Muscle of leg (tissue), 11 donors: Measurements from ENCODE around the gene NUDT12. TPM values are rescaled to one million over a fixed set of nuclear protein-coding genes. Genes with fewer than 3 reads are reported as not detected.

ENCODE experiments used
- DNase-seq: peaks from one replicate; pipeline ENCODE4 v3.0.0; 2013
- H3K27ac ChIP-seq: one replicate; pipeline ENCODE4 v1.5.1; 2013; ENCODE audit warnings: mild to moderate bottlenecking, low read length, control low read depth
- H3K27me3 ChIP-seq: one replicate; pipeline ENCODE4 v1.6.1; 2013; ENCODE audit warnings: low read length; ENCODE audit not compliant: control insufficient read depth, insufficient read depth
- H3K36me3 ChIP-seq: one replicate; pipeline ENCODE4 v1.6.1; 2013; ENCODE audit warnings: low read length; ENCODE audit not compliant: control insufficient read depth, insufficient read depth
- H3K4me1 ChIP-seq: one replicate; pipeline ENCODE4 v1.6.1; 2013; ENCODE audit warnings: low read length; ENCODE audit not compliant: control insufficient read depth, insufficient read depth
- H3K4me3 ChIP-seq: one replicate; pipeline ENCODE4 v1.5.1; 2013; ENCODE audit warnings: low read length, control low read depth
- H3K9me3 ChIP-seq: replicated peaks from 2 replicates; pipeline ENCODE4 v1.6.1; 2013; ENCODE audit warnings: low read depth, low read length; ENCODE audit not compliant: control insufficient read depth
- WGBS: methylation state at CpG from one replicate; pipeline ENCODE4 v1.1.5; 2013; ENCODE audit warnings: missing lambda C conversion rate; ENCODE audit not compliant: insufficient coverage; 5-methylcytosine and 5-hydroxymethylcytosine counted together
- polyA plus RNA-seq, 8 donors: library from polyadenylated mRNA; unstranded; fragments of 120-200 nt; gene quantifications; one replicate each; pipeline versions ENCODE4 v1.2.1 to v1.2.3, GENCODE V29; 2013; ENCODE audit warnings: inconsistent platforms in 1 of 8, low replicate concordance in 1 of 8; ENCODE audit not compliant: insufficient read length in 8 of 8, insufficient read depth in 1 of 8
- total RNA-seq: library from RNA; stranded (reverse); fragments of 120-200 nt; gene quantifications from one replicate; pipeline ENCODE4 v1.2.4, GENCODE V29; 2013

The NUDT12 gene
- total and polyA plus RNA-seq, 9 donors = 8.8 to 14.0 (median 12.0) TPM

- Histone ChIP-seq H3K9me3 (no peaks in the 10 kb centered on the region), H3K4me3 (no peak overlapping the region), H3K36me3 (no peaks in the 10 kb centered on the region), H3K27ac (no peak overlapping the region), H3K4me1 (no peaks in the 10 kb centered on the region), H3K27me3 (no peaks in the 10 kb centered on the region)
- WGBS = no CpG with 5 or more reads among the region's 2 CpGs
- peak; percentile 61 for DNase-seq
Measured at GRCh38 chr5:103587185-103587748, 24.7 kb upstream of the NUDT12 start.

GRCh38 chr5:103582364-103582763 is 19.8 kb upstream of the NUDT12 start:
- Histone ChIP-seq H3K9me3 (no peaks in the 10 kb centered on the region), H3K4me1 (no peaks in the 10 kb centered on the region), H3K27me3 (no peaks in the 10 kb centered on the region), H3K36me3 (no peaks in the 10 kb centered on the region), H3K4me3 (no peak overlapping the region), H3K27ac (no peak overlapping the region)
- WGBS = no CpG with 5 or more reads among the region's 2 CpGs
- DNase-seq = peak; percentile 57

- 47% methylated on average over 2 of the region's 3 CpGs for WGBS
Measured at GRCh38 chr5:103573411-103573810, 10.8 kb upstream of the NUDT12 start.

GRCh38 chr5:103572454-103572853 is 9.9 kb upstream of the NUDT12 start:
- Histone ChIP-seq H3K36me3 (no peaks in the 10 kb centered on the region), H3K27ac (no peak overlapping the region), H3K27me3 (no peaks in the 10 kb centered on the region), H3K4me3 (no peak overlapping the region), H3K9me3 (no peaks in the 10 kb centered on the region), H3K4me1 (no peaks in the 10 kb centered on the region)
- DNase-seq = no peak
- 79% methylated on average over 3 of the region's 5 CpGs for WGBS

More at GRCh38 chr5:103573411-103573810, 10.8 kb upstream of the NUDT12 start:
- Histone ChIP-seq H3K9me3 (no peaks in the 10 kb centered on the region), H3K27ac (no peak overlapping the region), H3K27me3 (no peaks in the 10 kb centered on the region), H3K4me1 (no peaks in the 10 kb centered on the region), H3K4me3 (no peak overlapping the region), H3K36me3 (no peaks in the 10 kb centered on the region)
- no peak for DNase-seq

GRCh38 chr5:103571730-103572129 is 9.1 kb upstream of the NUDT12 start:
- no peaks in the 10 kb centered on the region for H3K4me1 ChIP-seq
- 98% methylated on average over 6 of the region's 13 CpGs for WGBS
- H3K36me3 ChIP-seq = no peaks in the 10 kb centered on the region
- H3K9me3 ChIP-seq = no peaks in the 10 kb centered on the region
- H3K27ac ChIP-seq = no peak overlapping the region
- DNase-seq = no peak
- no peaks in the 10 kb centered on the region for H3K27me3 ChIP-seq
- H3K4me3 ChIP-seq = no peak overlapping the region

GRCh38 chr5:103569313-103570060 is 6.9 kb upstream of the NUDT12 start:
- no peaks in the 10 kb centered on the region for H3K27me3 ChIP-seq
- no peaks in the 10 kb centered on the region for H3K9me3 ChIP-seq
- no peak overlapping the region for H3K27ac ChIP-seq
- no peaks in the 10 kb centered on the region for H3K36me3 ChIP-seq
- no peak overlapping the region for H3K4me3 ChIP-seq
- no peaks in the 10 kb centered on the region for H3K4me1 ChIP-seq
- DNase-seq = peak; percentile 5
- 39% methylated on average over 1 of the region's 3 CpGs for WGBS

GRCh38 chr5:103565719-103566118 is 3.1 kb upstream of the NUDT12 start:
- DNase-seq = no peak
- Histone ChIP-seq H3K27me3 (no peaks in the 10 kb centered on the region), H3K4me3 (no peak overlapping the region), H3K9me3 (no peaks in the 10 kb centered on the region), H3K27ac (no peak overlapping the region), H3K36me3 (no peaks in the 10 kb centered on the region), H3K4me1 (peaks cover 3% of the 10 kb centered on the region)
- 74% methylated on average over 3 of the region's 4 CpGs for WGBS

GRCh38 chr5:103561685-103562452 is 720 bp downstream of the NUDT12 start:
- Histone ChIP-seq H3K4me3 (peak overlapping the region; percentile 76), H3K36me3 (no peaks in the 10 kb centered on the region), H3K4me1 (peaks cover 3% of the 10 kb centered on the region), H3K9me3 (no peaks in the 10 kb centered on the region), H3K27ac (peak overlapping the region; percentile 97), H3K27me3 (no peaks in the 10 kb centered on the region)
- WGBS = 5% methylated on average over 6 of the region's 14 CpGs
- peak; percentile 31 for DNase-seq

- no CpG with 5 or more reads among the region's 3 CpGs for WGBS
- H3K27ac ChIP-seq = no peak overlapping the region
Measured at GRCh38 chr5:103560826-103561225, 1.8 kb downstream of the NUDT12 start.

GRCh38 chr5:103546858-103547257 is 15.7 kb downstream of the NUDT12 start:
- Histone ChIP-seq H3K9me3 (no peaks in the 10 kb centered on the region), H3K36me3 (no peaks in the 10 kb centered on the region), H3K4me1 (no peaks in the 10 kb centered on the region), H3K27me3 (no peaks in the 10 kb centered on the region), H3K4me3 (no peak overlapping the region), H3K27ac (no peak overlapping the region)
- DNase-seq = no peak
- no CpG with 5 or more reads among the region's 2 CpGs for WGBS

More at GRCh38 chr5:103560826-103561225, 1.8 kb downstream of the NUDT12 start:
- Histone ChIP-seq H3K9me3 (no peaks in the 10 kb centered on the region), H3K4me1 (peaks cover 3% of the 10 kb centered on the region), H3K27me3 (no peaks in the 10 kb centered on the region), H3K4me3 (no peak overlapping the region), H3K36me3 (no peaks in the 10 kb centered on the region)
- no peak for DNase-seq
